Measurements from ENCODE around the gene PLEK. TPM values are rescaled to one million over a fixed set of nuclear protein-coding genes. Genes with fewer than 3 reads are reported as not detected.

Gene PLEK
- total and polyA plus RNA-seq, 10 of the 15 experiments (the other 5 are each of a cell fraction or from before 2014, with no cell fraction given) = 229 to 804 (median 362) TPM

DNA sequence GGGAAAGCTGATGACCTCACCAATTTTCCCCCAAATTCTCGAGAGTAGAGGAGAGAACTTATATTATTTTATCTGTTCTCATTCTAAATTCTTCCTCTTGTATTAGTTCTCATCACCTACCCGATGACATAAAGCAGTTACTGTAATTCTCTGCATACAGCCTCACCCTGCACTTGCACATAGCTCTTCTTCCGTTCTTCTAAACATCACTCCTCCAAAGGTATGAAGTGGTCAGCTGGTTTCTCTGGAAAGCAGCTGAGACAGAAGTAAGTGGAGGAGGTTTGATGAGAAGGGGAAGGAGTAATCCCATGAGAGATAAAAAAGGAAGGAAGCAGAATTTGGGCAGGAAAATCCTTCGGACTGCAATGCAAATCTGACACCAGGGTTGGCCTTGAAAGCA is 63.0 kb downstream of the PLEK start:
- ATAC-seq = no peak
- peaks cover 50% of the 10 kb centered on the region for H3K4me1 ChIP-seq (ENCODE audit: control insufficient read depth, insufficient read depth, low read length)
- no peak for DNase-seq (ENCODE audit: low read depth, low spot score)
- FAIRE-seq = no peak
- no peaks in the 10 kb centered on the region; the same call in 1 of the 2 replicates for H3K79me2 ChIP-seq (ENCODE audit: control insufficient read depth, insufficient read depth, low read length)
- TF ChIP-seq CHD4 (IDR thresholded peaks at IDR 0.05) (no peak), FOXM1 (IDR thresholded peaks at IDR 0.05; ENCODE audit: low read depth, low read length) (peak; percentile 17; the same call in 1 of the 2 replicates), SP1 (IDR thresholded peaks at IDR 0.05; ENCODE audit: low read depth, low read length) (no peak)
- H3K9ac ChIP-seq (ENCODE audit: control insufficient read depth, insufficient read depth, low read length) = no peak overlapping the region
- ChIA-PET CTCF (interaction anchor here (0.7 to 8.8 kb wide), 14 partner anchors 8 to 184 kb away, joined by 3 to 91 read pairs (median 4); no protein-coding TSS in a partner anchor), RAD21 (ENCODE audit: unreplicated experiment) (interaction anchor here (1.1 to 7.8 kb wide), 9 partner anchors 8 to 63 kb away, joined by 3 to 116 read pairs (median 10); partner anchors contain the start of genes APLF, FBXO48 and PLEK), POLR2A (interaction anchor here (1.1 to 6.3 kb wide), 9 partner anchors 8 to 61 kb away, joined by 3 to 69 read pairs (median 9); no protein-coding TSS in a partner anchor), SMC1A (ENCODE audit: uncharacterized antibody, unreplicated experiment) (interaction anchor here (1.0 to 11.0 kb wide), 12 partner anchors 12 to 151 kb away, joined by 3 to 200 read pairs (median 8); partner anchors contain the start of gene PLEK)
- no TSS peak for BruUV-seq (replicated peaks)
- intact Hi-C loops (cut with micrococcal nuclease; ENCODE audit: unreplicated experiment) = no loop called here
- WGBS (ENCODE audit: insufficient coverage, insufficient replicate concordance, low lambda C conversion rate, missing lambda C conversion rate) = 27% methylated on average over 4 of the region's 4 CpGs
- peak overlapping the region; percentile 88 for H3K27ac ChIP-seq (ENCODE audit: control insufficient read depth, insufficient read depth)
- H4K20me1 ChIP-seq (ENCODE audit: control insufficient read depth, insufficient read depth) = no peaks in the 10 kb centered on the region
- no peak overlapping the region for H3K4me3 ChIP-seq
- no peaks in the 10 kb centered on the region for H3K27me3 ChIP-seq (replicated peaks in 1 of 2; ENCODE audit: control insufficient read depth in 2 of 2, insufficient read depth in 2 of 2, low read length in 1 of 2)
- in situ Hi-C loops (cut with MboI) = loop anchor here (25.0 kb wide), 1 partner anchor 1991 kb away; the partner anchor contains the start of gene MEIS1
- peak overlapping the region; percentile 76 for H2AFZ ChIP-seq (ENCODE audit: control insufficient read depth, low read depth, low read length)
- peak overlapping the region; percentile 18 for H3K4me2 ChIP-seq (ENCODE audit: control insufficient read depth, insufficient read depth)
- H3K9me3 ChIP-seq (replicated peaks; ENCODE audit: control insufficient read depth, insufficient read depth, low read length) = no peaks in the 10 kb centered on the region; the same call in 2 of the 3 replicates
- no peaks in the 10 kb centered on the region for H3K36me3 ChIP-seq (ENCODE audit: control insufficient read depth in 2 of 2, insufficient read depth in 2 of 2, low read length in 1 of 2)

- SMC1A ChIA-PET (ENCODE audit: uncharacterized antibody, unreplicated experiment) = interaction anchor here (0.6 to 11.0 kb wide), 12 partner anchors 9 to 419 kb away, joined by 3 to 200 read pairs (median 8); partner anchors contain the start of gene PLEK
- POLR2A ChIA-PET = interaction anchor here (0.9 to 6.3 kb wide), 10 partner anchors 8 to 58 kb away, joined by 3 to 69 read pairs (median 4); partner anchors contain the start of gene FBXO48
- no TSS peak for BruUV-seq (replicated peaks)
- DNase-seq (ENCODE audit: low read depth, low spot score) (no peak), FAIRE-seq (no peak), ATAC-seq (no peak)
- Histone ChIP-seq H3K4me3 (no peak overlapping the region), H3K4me2 (ENCODE audit: control insufficient read depth, insufficient read depth) (no peak overlapping the region), H3K9ac (ENCODE audit: control insufficient read depth, insufficient read depth, low read length) (no peak overlapping the region), H3K27ac (ENCODE audit: control insufficient read depth, insufficient read depth) (0 out of 2 replicates have a peak overlapping the region, but pooled peaks have one; percentile 6), H4K20me1 (ENCODE audit: control insufficient read depth, insufficient read depth) (no peaks in the 10 kb centered on the region), H3K9me3 (replicated peaks; ENCODE audit: control insufficient read depth, insufficient read depth, low read length) (no peaks in the 10 kb centered on the region; the same call in 2 of the 3 replicates), H3K27me3 (replicated peaks in 1 of 2; ENCODE audit: control insufficient read depth in 2 of 2, insufficient read depth in 2 of 2, low read length in 1 of 2) (no peaks in the 10 kb centered on the region), H2AFZ (ENCODE audit: control insufficient read depth, low read depth, low read length) (no peak overlapping the region), H3K4me1 (ENCODE audit: control insufficient read depth, insufficient read depth, low read length) (peaks cover 44% of the 10 kb centered on the region), H3K36me3 (ENCODE audit: control insufficient read depth in 2 of 2, insufficient read depth in 2 of 2, low read length in 1 of 2) (no peaks in the 10 kb centered on the region), H3K79me2 (ENCODE audit: control insufficient read depth, insufficient read depth, low read length) (no peaks in the 10 kb centered on the region; the same call in 1 of the 2 replicates)
- CTCF ChIA-PET = interaction anchor here (0.7 to 8.8 kb wide), 12 partner anchors 8 to 185 kb away, joined by 3 to 91 read pairs (median 4); no protein-coding TSS in a partner anchor
- 100% methylated on average over 1 of the region's 1 CpG for WGBS (ENCODE audit: insufficient coverage, insufficient replicate concordance, low lambda C conversion rate, missing lambda C conversion rate)
- in situ Hi-C loops (cut with MboI) (loop anchor here (25.0 kb wide), 1 partner anchor 1991 kb away; the partner anchor contains the start of gene MEIS1), intact Hi-C loops (cut with micrococcal nuclease; ENCODE audit: unreplicated experiment) (no loop called here)
- RAD21 ChIA-PET (ENCODE audit: unreplicated experiment) = interaction anchor here (1.1 to 7.8 kb wide), 8 partner anchors 8 to 63 kb away, joined by 3 to 116 read pairs (median 12); partner anchors contain the start of gene PLEK
- TF ChIP-seq TCF7 (IDR thresholded peaks at IDR 0.05; ENCODE audit: borderline replicate concordance) (no peak), PKNOX1 (IDR thresholded peaks at IDR 0.05) (no peak), BCLAF1 (IDR thresholded peaks at IDR 0.05) (no peak), MEF2B (IDR thresholded peaks at IDR 0.05; ENCODE audit: partially characterized antibody, poor library complexity, severe bottlenecking) (no peak), PML (IDR thresholded peaks at IDR 0.05; ENCODE audit: low read length) (no peak)
- TF ChIP-seq, protein P1, sequence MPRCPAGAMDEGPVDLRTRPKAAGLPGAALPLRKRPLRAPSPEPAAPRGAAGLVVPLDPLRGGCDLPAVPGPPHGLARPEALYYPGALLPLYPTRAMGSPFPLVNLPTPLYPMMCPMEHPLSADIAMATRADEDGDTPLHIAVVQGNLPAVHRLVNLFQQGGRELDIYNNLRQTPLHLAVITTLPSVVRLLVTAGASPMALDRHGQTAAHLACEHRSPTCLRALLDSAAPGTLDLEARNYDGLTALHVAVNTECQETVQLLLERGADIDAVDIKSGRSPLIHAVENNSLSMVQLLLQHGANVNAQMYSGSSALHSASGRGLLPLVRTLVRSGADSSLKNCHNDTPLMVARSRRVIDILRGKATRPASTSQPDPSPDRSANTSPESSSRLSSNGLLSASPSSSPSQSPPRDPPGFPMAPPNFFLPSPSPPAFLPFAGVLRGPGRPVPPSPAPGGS (IDR thresholded peaks at IDR 0.05; ENCODE audit: borderline replicate concordance, insufficient read depth, low read depth, low read length, poor library complexity, severe bottlenecking) = no peak
These were observed 63.7 kb downstream of the PLEK start for GRCh38 chr2:68428746-68429145.

Data from GM12878 (cell line).